Limb (tissue), 2 donors: Measurements from ENCODE around the gene PTBP2.

Experiments used
- DNase-seq, 2 donors: peaks; one replicate each; pipeline ENCODE4 v3.0.0-alpha.2; 2016; ENCODE audit errors: extremely low spot score in 2 of 2

The PTBP2 gene, protein sequence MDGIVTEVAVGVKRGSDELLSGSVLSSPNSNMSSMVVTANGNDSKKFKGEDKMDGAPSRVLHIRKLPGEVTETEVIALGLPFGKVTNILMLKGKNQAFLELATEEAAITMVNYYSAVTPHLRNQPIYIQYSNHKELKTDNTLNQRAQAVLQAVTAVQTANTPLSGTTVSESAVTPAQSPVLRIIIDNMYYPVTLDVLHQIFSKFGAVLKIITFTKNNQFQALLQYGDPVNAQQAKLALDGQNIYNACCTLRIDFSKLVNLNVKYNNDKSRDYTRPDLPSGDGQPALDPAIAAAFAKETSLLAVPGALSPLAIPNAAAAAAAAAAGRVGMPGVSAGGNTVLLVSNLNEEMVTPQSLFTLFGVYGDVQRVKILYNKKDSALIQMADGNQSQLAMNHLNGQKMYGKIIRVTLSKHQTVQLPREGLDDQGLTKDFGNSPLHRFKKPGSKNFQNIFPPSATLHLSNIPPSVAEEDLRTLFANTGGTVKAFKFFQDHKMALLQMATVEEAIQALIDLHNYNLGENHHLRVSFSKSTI

DNA sequence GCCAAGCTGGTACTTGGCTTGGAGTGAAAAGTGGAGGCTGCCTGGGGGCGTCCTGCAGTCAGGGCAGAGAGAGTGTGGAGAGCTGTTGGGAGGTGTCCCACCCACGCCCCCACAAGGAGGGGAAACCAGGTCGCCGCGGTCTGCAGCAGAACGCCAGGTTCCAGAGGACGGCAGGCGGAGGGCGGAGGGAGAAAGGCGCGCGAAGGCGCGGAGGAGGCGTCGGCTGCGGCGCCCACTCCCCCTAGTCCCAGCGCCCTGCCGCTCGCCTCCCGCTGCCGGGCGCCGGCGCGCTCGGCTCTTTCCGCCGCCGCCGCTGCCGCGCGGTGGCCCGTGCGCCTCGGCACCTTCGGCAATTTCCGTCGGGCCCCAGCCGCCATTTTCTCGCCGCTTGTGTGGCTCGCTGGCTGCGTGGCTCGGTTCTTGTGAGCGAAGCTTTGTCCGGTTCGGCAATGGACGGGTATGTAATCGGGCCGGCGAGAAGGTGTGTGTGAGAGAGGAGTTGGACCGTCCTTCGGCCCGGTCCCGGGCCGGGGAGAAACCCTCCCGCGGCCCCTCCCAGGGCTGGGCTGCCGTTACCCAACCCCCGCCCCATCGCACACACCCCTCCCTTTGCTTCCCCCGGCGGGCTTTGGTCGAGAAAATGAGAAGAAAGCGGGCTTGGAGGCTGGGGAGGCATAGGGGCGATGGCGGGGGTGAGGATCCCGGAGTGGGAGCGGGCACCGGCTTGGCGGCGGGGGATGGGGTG lies at the start of gene PTBP2:
Gene PTBP2, plus strand, starts transcription at position 369 of the 745 bp plus-strand sequence. Its CDS starts 81 bp downstream, at position 450.
- peak; percentile 86 to 92 for DNase-seq

DNA sequence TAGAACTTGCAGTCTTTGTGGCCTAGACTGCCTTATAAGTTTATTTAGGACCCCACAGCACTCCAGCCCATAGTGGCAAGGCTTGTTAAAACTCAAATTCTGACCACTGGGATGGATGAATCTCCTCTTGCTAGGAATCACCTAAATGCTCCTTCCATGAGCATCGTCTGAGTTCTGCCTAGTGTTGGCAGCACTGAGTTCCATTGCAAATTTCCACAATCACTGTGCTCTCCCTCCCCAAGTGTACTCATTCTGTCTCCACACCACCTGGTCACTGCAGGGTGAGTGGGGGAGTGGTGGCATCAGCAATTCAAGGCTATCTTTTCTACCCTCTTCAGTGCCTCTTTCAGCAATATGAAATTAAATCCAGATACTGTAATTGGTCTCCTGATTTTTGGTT lies 46.7 kb upstream of the PTBP2 start:
- no peak for DNase-seq

DNA sequence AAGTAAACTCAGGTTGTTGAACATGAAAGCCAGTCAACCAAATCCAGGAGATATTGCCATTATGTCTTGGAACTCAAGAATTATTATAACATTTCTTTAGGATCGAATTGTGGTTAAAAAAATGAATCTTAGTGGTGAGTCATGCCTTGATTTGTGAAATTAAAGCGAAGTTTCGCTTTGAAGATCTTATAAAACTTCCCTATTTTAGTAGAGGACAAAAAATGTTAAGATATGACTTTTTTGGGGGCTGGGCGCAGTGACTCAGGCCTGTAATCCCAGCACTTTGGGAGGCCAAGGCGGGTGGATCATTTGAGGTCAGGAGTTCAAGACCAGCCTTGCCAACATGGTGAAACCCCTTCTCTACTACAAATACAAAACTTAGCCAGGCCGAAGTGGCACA lies 39.5 kb upstream of the PTBP2 start:
- no peak for DNase-seq

GRCh38 chr1:96683931-96684330 lies 37.7 kb upstream of the PTBP2 start:
- no peak for DNase-seq

DNA sequence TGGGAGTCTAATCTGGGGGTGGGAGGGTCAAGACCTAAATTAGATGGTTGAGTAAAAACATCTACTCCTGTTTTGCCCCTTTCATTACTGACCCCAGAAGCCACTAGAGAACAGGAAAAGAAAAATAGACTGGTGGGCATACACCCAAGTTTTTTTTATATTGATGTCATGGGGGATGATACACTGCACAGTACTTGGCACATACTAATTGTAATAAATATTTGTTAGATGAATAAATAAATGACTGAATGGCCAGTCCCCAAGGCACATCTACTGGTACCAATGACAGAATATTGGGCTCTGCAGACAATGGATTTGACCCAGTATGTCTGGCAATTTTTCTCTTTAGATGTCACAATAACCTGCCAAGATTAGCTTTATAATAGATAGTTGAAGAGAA lies 36.8 kb upstream of the PTBP2 start:
- DNase-seq = peak in 1 of 2 donors; percentile 1

DNA sequence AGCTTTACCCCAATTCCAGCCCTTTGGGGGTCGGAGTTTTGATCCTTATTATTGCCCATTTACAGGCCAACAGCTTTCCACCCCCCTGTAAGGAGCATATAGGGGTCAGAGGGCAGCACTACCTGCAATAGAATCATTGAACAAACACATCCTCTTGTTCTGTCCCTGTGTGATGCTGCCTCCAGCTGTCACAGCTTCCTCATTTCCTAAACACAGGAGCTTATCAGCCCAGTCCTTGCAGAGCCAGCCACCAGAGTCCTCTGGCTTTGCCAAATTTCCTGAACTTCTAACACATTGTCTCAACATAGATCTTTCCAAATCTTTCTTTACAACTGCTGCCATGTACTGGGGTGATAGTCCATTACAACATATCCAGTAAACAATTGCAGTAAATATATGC lies 32.8 kb upstream of the PTBP2 start:
- no peak for DNase-seq

DNA sequence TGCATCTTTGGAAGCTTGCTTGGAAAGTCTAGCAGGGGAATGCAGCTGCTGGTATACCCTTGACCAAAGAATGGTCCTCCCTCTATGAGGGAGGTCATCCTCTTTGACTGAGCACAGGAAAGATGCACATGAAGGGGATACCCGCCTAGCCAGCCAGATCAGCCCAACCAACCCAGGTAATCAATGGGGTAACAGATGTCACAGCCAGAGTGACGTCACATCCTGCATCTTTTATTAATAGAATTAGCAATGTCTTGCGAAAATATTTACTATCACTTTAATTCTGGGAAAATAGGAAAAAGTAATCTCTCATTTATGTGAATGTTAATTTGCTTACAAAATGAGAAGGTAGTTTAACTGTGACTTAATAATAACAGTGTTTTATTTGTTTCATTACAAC lies 25.6 kb upstream of the PTBP2 start:
- no peak for DNase-seq

DNA sequence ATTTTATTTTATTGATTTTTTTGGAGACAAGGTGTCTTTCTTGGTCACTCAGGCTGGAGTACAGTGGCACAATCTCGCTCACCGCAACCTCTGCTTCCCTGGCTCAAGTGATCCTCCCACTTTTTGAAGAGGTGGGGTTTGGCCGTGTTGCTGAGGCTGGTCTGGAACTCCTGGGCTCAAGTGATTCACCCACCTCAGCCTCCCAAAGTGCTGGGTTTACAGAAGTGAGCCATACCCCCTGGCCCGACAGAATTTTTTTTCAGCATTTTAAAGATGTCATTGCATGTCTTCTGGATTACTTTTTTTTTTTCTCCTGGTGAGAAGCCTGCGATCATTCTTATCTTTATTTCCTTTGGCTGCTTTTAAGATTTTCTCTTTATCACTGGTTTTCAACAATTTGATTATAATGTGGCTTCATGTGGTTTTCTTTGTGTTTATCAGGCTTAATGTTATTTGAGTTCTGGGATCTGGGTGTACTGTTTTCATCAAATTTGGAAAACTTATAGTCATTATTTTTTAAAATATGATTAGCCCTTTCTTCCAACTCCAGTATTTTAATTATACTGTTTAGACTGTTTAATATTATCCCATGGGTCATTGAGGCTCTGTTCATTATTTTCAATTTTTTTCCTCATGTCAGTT lies 23.1 kb upstream of the PTBP2 start:
- no peak for DNase-seq

- DNase-seq = no peak
Measured at GRCh38 chr1:96703186-96703585, 18.4 kb upstream of the PTBP2 start.

DNA sequence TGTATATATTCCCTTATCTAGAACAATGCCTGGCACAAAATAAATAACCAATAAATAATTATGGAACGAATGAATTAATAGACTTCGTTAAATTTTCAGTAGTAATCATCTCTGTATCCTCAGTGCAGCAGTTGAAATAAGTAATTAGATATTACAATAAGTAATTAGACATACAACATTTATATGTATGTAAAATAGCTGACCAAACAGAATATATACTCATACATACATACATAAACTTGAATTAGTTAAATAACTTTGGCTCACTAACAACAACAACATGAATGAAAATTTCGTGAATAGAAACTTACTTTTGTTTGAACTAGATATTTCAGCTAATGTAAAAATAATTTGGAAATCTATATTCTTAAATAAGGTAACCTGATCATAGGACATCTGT lies 14.6 kb upstream of the PTBP2 start:
- DNase-seq = no peak

GRCh38 chr1:96708482-96708881 lies 13.1 kb upstream of the PTBP2 start:
- no peak for DNase-seq

DNA sequence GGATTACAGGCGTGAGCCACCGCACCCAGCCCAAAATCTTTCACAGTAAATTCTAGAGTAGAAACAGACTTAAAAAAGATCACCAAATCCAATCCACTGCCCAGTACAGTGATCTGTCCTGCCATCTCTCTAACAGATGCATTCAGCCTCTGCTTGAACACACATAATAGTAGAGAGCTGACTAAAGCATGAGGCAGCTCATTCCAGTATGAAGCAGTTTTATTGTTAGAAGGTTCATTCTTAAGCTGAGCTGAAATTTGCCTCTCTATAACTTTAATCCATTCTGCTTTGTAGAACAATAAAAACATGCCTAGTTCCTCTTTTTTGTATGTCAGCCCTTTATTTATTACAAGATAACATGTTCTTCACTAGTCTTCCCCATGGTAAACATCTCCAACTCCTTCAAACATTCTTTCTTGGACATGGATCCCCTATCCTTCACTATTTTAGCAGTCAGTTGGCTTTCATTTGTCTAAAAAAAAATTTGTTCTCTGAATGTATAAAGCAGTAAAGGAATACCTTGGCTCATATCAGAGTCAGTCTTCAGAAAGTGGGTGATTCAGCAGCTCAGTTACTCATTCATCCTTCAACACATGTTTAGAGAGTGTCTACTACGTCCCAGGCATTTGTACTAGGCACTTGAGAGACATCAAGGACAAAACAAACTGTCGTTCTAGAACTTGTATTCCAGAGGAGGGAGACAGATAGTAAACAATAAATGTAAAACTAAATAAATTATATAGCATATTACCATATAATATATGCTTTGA lies 10.7 kb upstream of the PTBP2 start:
- DNase-seq = no peak

GRCh38 chr1:96713649-96714048 lies 7.9 kb upstream of the PTBP2 start:
- DNase-seq = no peak

DNA sequence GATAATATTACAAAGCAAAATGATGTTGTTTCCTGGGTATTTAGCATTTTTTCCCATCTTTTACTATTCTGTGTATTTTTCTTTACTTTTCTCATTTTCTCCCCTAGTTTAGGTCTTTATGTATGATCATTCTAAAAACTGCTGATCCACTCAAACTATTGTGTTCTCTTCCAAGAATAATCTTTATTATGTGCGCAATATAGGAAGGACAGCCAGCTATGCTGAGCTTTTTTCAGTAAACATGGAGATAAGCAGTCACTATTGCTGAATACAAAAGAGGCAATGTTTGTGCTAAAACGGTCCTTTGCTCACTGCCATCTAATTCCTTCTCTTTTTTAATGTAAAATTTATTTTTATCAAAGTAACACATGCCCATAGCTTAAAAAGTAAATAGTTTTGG lies 6.7 kb upstream of the PTBP2 start:
- no peak for DNase-seq

GRCh38 chr1:96715482-96715881 lies 6.1 kb upstream of the PTBP2 start:
- no peak for DNase-seq

DNA sequence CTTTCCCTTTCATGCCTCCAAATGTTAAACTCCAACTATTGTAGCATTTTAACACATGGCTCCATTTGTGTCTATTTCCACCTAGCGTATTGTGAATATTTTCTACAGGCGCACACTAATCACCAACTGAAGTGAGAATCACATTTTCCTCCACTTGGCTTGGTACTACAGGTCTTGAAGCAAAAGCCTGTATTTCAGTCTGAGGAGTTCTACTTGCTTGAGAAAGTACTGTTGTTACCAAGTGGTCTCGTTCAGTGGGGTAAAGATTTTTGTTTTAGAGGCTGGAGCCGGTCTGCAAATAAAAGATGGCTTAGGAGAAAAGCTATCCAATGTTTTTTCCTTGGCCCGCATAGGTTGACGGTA lies 550 bp upstream of the PTBP2 start:
- no peak for DNase-seq

GRCh38 chr1:96722161-96722922 lies 758 bp downstream of the PTBP2 start:
- peak; percentile 55 to 89 for DNase-seq

DNA sequence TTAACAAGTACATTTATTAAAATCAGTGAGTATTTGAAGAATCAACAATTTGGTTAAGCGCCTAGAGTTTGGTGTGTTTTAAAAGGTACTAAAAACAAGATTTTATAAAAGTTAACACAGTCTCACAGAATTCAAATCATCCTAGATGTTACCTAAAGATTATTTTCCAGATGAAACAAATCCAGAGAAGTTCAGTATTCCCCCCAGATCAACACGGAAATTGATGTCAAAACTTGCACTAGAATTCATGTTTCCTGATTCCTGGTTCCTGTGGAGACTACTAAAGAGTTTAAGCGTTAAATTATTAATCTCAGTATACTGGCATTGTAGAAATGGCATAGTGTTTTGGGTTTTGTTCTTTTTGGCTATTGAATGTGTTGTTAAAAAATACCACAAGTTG lies 1.4 kb downstream of the PTBP2 start:
- DNase-seq = no peak

- DNase-seq = no peak
Measured at GRCh38 chr1:96723377-96723776, 1.8 kb downstream of the PTBP2 start.

- no peak for DNase-seq
Measured at GRCh38 chr1:96723936-96724335, 2.4 kb downstream of the PTBP2 start.

- no peak for DNase-seq
Measured at GRCh38 chr1:96727860-96728259, 6.3 kb downstream of the PTBP2 start.
